ENCODE results near the gene TBC1D16.

TBC1D16 gene

GRCh38 chr17:79948945-79949655 lies 86.6 kb downstream of the TBC1D16 start:
- TF ChIP-seq, protein P1, sequence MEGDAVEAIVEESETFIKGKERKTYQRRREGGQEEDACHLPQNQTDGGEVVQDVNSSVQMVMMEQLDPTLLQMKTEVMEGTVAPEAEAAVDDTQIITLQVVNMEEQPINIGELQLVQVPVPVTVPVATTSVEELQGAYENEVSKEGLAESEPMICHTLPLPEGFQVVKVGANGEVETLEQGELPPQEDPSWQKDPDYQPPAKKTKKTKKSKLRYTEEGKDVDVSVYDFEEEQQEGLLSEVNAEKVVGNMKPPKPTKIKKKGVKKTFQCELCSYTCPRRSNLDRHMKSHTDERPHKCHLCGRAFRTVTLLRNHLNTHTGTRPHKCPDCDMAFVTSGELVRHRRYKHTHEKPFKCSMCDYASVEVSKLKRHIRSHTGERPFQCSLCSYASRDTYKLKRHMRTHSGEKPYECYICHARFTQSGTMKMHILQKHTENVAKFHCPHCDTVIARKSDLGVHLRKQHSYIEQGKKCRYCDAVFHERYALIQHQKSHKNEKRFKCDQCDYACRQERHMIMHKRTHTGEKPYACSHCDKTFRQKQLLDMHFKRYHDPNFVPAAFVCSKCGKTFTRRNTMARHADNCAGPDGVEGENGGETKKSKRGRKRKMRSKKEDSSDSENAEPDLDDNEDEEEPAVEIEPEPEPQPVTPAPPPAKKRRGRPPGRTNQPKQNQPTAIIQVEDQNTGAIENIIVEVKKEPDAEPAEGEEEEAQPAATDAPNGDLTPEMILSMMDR (IDR thresholded peaks at IDR 0.05) = no peak

GRCh38 chr17:79948406-79948944 lies 87.2 kb downstream of the TBC1D16 start:
- TF ChIP-seq, protein P1 (IDR thresholded peaks at IDR 0.05) = no peak

- TF ChIP-seq, protein P1 (IDR thresholded peaks at IDR 0.05) = no peak
Measured at GRCh38 chr17:79947351-79948031, 88.2 kb downstream of the TBC1D16 start.

- TF ChIP-seq, protein P1 (IDR thresholded peaks at IDR 0.05) = no peak
Measured at GRCh38 chr17:79946352-79947231, 89.1 kb downstream of the TBC1D16 start.

- TF ChIP-seq, protein P1 (IDR thresholded peaks at IDR 0.05) = no peak
Measured at GRCh38 chr17:79945591-79946255, 89.9 kb downstream of the TBC1D16 start.

DNA sequence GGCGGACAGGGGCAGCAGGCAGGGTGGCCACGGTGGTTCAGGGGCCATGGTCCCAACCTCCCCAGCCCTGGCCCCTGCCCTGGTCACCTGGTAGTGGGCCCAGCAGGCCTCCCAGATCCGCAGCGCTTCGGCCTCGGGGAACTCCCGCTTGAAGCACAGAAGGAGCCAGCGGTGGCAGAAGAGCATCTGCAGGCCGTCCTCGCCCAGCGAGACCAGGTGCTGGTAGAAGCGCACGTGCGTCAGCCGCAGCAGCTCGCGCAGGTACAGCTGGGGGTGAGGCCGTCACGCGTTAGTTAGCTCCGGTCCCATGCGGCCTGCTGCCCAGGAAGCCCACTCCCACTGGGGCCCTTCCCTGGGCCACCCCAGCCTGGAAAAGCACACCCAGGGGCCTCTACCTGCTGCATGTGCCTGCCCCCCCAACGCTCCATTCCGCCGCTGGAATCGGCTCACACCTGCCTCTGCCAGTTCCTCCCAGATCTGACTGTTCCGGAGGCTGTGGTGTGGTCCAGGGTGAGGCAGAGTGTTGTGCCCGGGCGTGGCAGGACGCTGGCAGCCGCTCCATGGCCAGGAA lies 90.8 kb downstream of the TBC1D16 start:
- TF ChIP-seq, protein P1 (IDR thresholded peaks at IDR 0.05) = no peak
